Gastroesophageal sphincter (tissue), 3 donors: ENCODE measurements around the gene DYRK1B.

Experiments used
- CTCF ChIP-seq, 4 experiments: fragments of 200-600 bp in 2 of 4; fragments of 450-650 bp in 2 of 4; sonication (generic) in 1 of 4; IDR thresholded peaks; one replicate each; pipeline ENCODE4 v1.5.1; 2017 to 2019; ENCODE audit warnings: antibody characterized with exemption in 4 of 4, mild to moderate bottlenecking in 2 of 4, moderate library complexity in 2 of 4
- EP300 ChIP-seq: sonication (generic); formaldehyde crosslinking; IDR thresholded peaks from one replicate; pipeline ENCODE4 v1.6.1; 2017; ENCODE audit warnings: antibody characterized with exemption, mild to moderate bottlenecking
- POLR2A ChIP-seq, 2 donors: fragments of 450-650 bp; IDR thresholded peaks; one replicate each; pipeline ENCODE4 v1.6.1; 2017; ENCODE audit warnings: antibody characterized with exemption in 2 of 2, mild to moderate bottlenecking in 2 of 2, moderate library complexity in 1 of 2
- POLR2AphosphoS5 ChIP-seq: sonication (generic); formaldehyde crosslinking; IDR thresholded peaks from one replicate; pipeline ENCODE4 v1.6.1; 2017; ENCODE audit warnings: antibody characterized with exemption

GRCh38 chr19:39837978-39838377, 4.0 kb upstream of the DYRK1B start:
- TF ChIP-seq CTCF (IDR thresholded peaks at IDR 0.05) = no peak
- TF ChIP-seq POLR2A (IDR thresholded peaks at IDR 0.05) = no peak
- TF ChIP-seq POLR2AphosphoS5 = no peak
- no peak for TF ChIP-seq EP300
